WERI-Rb-1 (cell line): Measurements from ENCODE around the gene ZFAND2B.

ENCODE experiments used
- DNase-seq: peaks from one replicate; pipeline ENCODE4 v3.0.0-alpha.2; 2020
- H3K27ac ChIP-seq: fragments of 250-450 bp; sonication (Bioruptor Pico); 2 replicates; pipeline ENCODE4 v1.5.1; 2020; ENCODE audit warnings: mild to moderate bottlenecking, moderate library complexity
- H3K27me3 ChIP-seq: fragments of 250-450 bp; sonication (Bioruptor Pico); 2 replicates; pipeline ENCODE4 v1.5.1; 2021; ENCODE audit warnings: mild to moderate bottlenecking, low read depth, moderate library complexity; ENCODE audit not compliant: insufficient read depth, severe bottlenecking
- H3K36me3 ChIP-seq: fragments of 250-450 bp; sonication (Bioruptor Pico); 2 replicates; pipeline ENCODE4 v1.5.1; 2020; ENCODE audit warnings: mild to moderate bottlenecking, moderate library complexity
- H3K4me3 ChIP-seq: 2 replicates; pipeline ENCODE4 v1.5.1; 2011; ENCODE audit warnings: low read depth, mild to moderate bottlenecking, control low read depth, low read length
- H3K9me3 ChIP-seq: fragments of 250-450 bp; sonication (Bioruptor Pico); 2 replicates; pipeline ENCODE4 v1.5.1; 2021; ENCODE audit warnings: mild to moderate bottlenecking, moderate library complexity; ENCODE audit not compliant: severe bottlenecking
- TF ChIP-seq, protein P1 (sequence below): IDR thresholded peaks from 2 replicates; pipeline ENCODE4 v1.5.1; 2011; ENCODE audit warnings: low read depth, mild to moderate bottlenecking, control low read depth, inconsistent platforms, low read length

Gene ZFAND2B

DNA sequence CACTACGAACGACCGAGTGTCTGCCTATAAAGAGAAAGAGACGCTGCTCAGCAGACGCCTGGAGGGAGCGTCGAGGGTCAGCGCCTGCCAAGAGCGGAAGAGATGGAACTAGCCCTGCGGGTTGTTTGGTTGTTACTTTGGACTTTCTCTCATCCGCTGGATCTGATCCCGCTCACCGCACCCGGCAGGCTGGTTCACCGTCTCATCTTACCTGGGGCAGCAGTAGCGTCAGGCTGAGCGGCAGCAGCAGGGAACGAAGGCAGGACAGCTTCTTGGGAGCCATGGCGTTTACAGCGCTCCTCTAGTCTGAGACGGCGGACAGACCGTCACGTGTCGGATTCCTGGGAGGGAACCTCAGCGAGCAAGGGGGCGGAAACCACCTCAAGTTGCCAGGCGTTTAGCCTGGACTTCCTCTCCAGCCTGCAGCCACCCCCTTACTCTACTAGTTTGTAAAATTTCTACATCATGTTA lies 36.7 kb downstream of the ZFAND2B start:
- no peak overlapping the region for H3K4me3 ChIP-seq
- no peaks in the 10 kb centered on the region for H3K9me3 ChIP-seq
- TF ChIP-seq, protein P1, sequence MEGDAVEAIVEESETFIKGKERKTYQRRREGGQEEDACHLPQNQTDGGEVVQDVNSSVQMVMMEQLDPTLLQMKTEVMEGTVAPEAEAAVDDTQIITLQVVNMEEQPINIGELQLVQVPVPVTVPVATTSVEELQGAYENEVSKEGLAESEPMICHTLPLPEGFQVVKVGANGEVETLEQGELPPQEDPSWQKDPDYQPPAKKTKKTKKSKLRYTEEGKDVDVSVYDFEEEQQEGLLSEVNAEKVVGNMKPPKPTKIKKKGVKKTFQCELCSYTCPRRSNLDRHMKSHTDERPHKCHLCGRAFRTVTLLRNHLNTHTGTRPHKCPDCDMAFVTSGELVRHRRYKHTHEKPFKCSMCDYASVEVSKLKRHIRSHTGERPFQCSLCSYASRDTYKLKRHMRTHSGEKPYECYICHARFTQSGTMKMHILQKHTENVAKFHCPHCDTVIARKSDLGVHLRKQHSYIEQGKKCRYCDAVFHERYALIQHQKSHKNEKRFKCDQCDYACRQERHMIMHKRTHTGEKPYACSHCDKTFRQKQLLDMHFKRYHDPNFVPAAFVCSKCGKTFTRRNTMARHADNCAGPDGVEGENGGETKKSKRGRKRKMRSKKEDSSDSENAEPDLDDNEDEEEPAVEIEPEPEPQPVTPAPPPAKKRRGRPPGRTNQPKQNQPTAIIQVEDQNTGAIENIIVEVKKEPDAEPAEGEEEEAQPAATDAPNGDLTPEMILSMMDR: no peak
- H3K36me3 ChIP-seq: peaks cover 16% of the 10 kb centered on the region
- H3K27me3 ChIP-seq: no peaks in the 10 kb centered on the region
- no peak for DNase-seq
- H3K27ac ChIP-seq: no peak overlapping the region

DNA sequence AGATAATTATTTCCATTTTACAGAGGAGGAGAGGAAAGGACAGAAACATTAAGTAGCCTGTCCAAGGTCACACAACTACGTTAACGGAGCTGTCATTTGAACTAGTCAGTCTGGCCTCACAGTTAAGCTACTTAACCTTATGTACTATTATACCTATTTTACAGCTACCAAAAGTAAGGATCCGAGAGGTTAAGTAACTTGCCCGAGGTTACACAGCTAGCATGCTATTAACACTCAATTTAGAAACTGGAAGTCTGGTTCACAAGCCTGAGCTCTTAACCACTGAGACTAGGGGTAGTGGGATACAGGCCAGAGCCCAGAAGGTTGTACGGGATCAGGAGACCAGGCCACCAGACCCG lies 38.2 kb downstream of the ZFAND2B start:
- Histone ChIP-seq H3K4me3 (peak overlapping the region; percentile 96), H3K36me3 (peaks cover 29% of the 10 kb centered on the region), H3K9me3 (no peaks in the 10 kb centered on the region), H3K27me3 (no peaks in the 10 kb centered on the region), H3K27ac (peak overlapping the region; percentile 89)
- no peak for DNase-seq
- TF ChIP-seq, protein P1: no peak

DNA sequence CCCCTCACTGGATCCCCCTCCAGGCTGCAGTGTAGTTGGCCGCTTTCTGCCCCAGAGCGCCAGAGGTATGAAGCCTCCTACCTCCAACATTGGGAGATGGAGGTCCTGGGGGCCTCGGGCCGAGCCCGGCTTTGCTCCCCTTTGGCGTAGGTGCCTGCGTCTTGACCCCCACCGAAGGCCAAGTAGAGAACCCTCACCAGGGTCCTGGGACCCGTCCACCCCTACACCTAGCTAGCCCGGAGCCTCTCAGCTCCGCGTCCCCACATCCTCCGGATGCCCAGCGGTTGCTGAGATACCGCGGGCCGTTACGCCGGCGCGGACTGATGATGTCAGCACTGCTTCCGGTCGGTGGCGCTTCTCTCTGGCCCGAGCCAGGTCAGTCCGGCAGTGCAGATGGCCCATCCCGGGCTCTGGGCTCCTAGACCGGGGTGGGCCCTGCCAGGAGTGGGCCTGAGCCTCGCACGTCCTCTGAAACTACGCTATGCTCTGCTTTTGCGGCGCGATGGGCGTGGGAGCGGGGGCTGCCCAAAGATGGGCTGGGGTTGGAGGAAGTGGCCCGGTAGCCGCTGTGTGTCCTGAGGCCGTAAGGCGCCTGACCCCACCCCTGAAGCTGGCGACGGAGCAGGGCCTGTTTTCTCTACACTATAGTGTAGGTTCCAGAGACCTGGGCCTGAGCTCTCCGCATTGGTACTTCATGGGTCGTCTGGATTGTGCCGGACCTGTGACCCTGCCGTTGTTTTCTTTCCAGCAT lies 38.7 kb downstream of the ZFAND2B start, which contains the start of the genes GLB1L and STK16:
TSS of gene GLB1L (minus strand) at position 297 of the 751 bp plus-strand sequence. CDS start 1,871 bp downstream, outside the sequence.
TSS of gene STK16 (plus strand) at position 332 of the 751 bp plus-strand sequence. CDS start 521 bp downstream, outside the sequence.
- peak within 1 kb of the TSS; percentile 96 for H3K4me3 ChIP-seq
- peak within 1 kb of the TSS; percentile 89 for H3K27ac ChIP-seq
- TF ChIP-seq, protein P1: 0 out of 2 replicates have a peak, but pooled peaks have one; percentile 2
- peaks cover 35% of the 10 kb centered on the region for H3K36me3 ChIP-seq
- no peaks in the 10 kb centered on the region for H3K27me3 ChIP-seq
- peak; percentile 94 for DNase-seq
- H3K9me3 ChIP-seq: no peaks in the 10 kb centered on the region

DNA sequence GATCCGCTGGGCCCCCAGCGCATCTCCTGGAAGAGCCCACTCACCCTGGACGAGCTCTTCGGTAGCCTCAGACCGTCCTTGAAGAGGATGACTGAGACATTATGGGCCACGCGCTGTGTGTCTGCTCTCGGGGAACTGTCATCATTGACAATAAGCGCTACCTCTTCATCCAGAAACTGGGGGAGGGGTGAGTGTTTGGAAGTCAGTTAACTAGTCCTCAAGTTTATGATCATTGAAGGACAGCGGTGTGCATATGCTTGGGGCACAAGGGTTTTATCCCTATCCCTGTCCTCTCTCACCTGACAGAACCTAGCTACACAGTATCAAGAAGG lies 39.3 kb downstream of the ZFAND2B start:
- peak; percentile 30 for DNase-seq
- peak overlapping the region; percentile 96 for H3K4me3 ChIP-seq
- TF ChIP-seq, protein P1: no peak
- no peaks in the 10 kb centered on the region for H3K27me3 ChIP-seq
- H3K9me3 ChIP-seq: no peaks in the 10 kb centered on the region
- peaks cover 40% of the 10 kb centered on the region for H3K36me3 ChIP-seq
- peak overlapping the region; percentile 89 for H3K27ac ChIP-seq

DNA sequence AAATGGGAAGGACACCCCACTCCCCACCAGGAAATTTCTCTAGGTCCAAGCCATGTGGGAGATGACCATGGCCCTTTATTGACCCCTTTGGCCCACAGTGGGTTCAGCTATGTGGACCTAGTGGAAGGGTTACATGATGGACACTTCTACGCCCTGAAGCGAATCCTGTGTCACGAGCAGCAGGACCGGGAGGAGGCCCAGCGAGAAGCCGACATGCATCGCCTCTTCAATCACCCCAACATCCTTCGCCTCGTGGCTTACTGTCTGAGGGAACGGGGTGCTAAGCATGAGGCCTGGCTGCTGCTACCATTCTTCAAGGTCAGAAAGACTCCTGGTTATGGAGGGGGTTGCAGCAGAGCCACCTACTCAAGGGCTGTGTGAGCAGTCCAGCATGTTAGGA lies 40.0 kb downstream of the ZFAND2B start:
- peaks cover 47% of the 10 kb centered on the region for H3K36me3 ChIP-seq
- DNase-seq: no peak

More for the DNA sequence above, 40.0 kb downstream of the ZFAND2B start:
- Histone ChIP-seq H3K27me3 (no peaks in the 10 kb centered on the region), H3K9me3 (no peaks in the 10 kb centered on the region), H3K27ac (peak overlapping the region; percentile 16; the same call in 1 of the 2 replicates), H3K4me3 (no peak overlapping the region)
- TF ChIP-seq, protein P1: no peak
